ENCODE results near the gene ZNF408. TPM values are rescaled to one million over a fixed set of nuclear protein-coding genes. Genes with fewer than 3 reads are reported as not detected.

The ZNF408 gene
- total and polyA plus RNA-seq, 2 of the 13 experiments (the other 11 are each of a cell fraction or from before 2014, with no cell fraction given) = 11.2 to 12.5 TPM

GRCh38 chr11:46745995-46746394 lies 45.2 kb downstream of the ZNF408 start (continued):
- no peak for TF ChIP-seq GMEB1 (CRISPR knock-in tag; IDR thresholded peaks at IDR 0.05; ENCODE audit: borderline replicate concordance)
- 0 out of 2 replicates have a peak, but pooled peaks have one; percentile 2 for TF ChIP-seq ZC3H13 (CRISPR knock-in tag; IDR thresholded peaks at IDR 0.05)
- TF ChIP-seq POLR2AphosphoS5 (IDR thresholded peaks at IDR 0.05; ENCODE audit: low read depth, low read length) = peak; percentile 54
- no peak for TF ChIP-seq CREB1 (IDR thresholded peaks at IDR 0.05)
- TF ChIP-seq CREB1 (CRISPR knock-in tag; IDR thresholded peaks at IDR 0.05) = 0 out of 2 replicates have a peak, but pooled peaks have one; percentile 12
- no peak for TF ChIP-seq HES4 (CRISPR knock-in tag; IDR thresholded peaks at IDR 0.05; ENCODE audit: borderline replicate concordance)
- no peak for TF ChIP-seq TRIM24 (CRISPR knock-in tag; IDR thresholded peaks at IDR 0.05)
- TF ChIP-seq LCORL (IDR thresholded peaks at IDR 0.05) = no peak
- no peak for TF ChIP-seq LCORL (CRISPR knock-in tag; IDR thresholded peaks at IDR 0.05)
- no peak for TF ChIP-seq ARHGAP35 (CRISPR knock-in tag; IDR thresholded peaks at IDR 0.05; ENCODE audit: borderline replicate concordance)
- peak; percentile 52 for TF ChIP-seq RBFOX2 (IDR thresholded peaks at IDR 0.05; ENCODE audit: low read depth, low read length)
- TF ChIP-seq ZNF230 (CRISPR knock-in tag; IDR thresholded peaks at IDR 0.05) = no peak
- no peak for TF ChIP-seq ZNF546 (CRISPR knock-in tag; conservative IDR thresholded peaks at IDR 0.05)

- in situ Hi-C loops (cut with HindIII; ENCODE audit: extremely low pct_ligation_motif_present, low pct_unique_long_range_greater_than_20kb) = no loop called here
- FAIRE-seq = no peak
- H3K36me3 ChIP-seq (replicated peaks in 1 of 2; ENCODE audit: control insufficient read depth in 1 of 2, insufficient read depth in 2 of 2, low read length in 2 of 2) = peaks cover 25 to 58% of the 10 kb centered on the region in 2 experiments
- TF ChIP-seq XRCC5 (optimal IDR thresholded peaks at IDR 0.05; ENCODE audit: low read length) (no peak), BORCS8-MEF2B (CRISPR knock-in tag; IDR thresholded peaks at IDR 0.05) (no peak), HMG20A (CRISPR knock-in tag; IDR thresholded peaks at IDR 0.05; ENCODE audit: borderline replicate concordance) (no peak), ZNF501 (CRISPR knock-in tag; IDR thresholded peaks at IDR 0.05) (peak; percentile 17; the same call in 1 of the 2 replicates), ZNF788 (CRISPR knock-in tag; IDR thresholded peaks at IDR 0.05; ENCODE audit: borderline replicate concordance) (peak; percentile 31; the same call in 1 of the 2 replicates), SATB2 (CRISPR knock-in tag; IDR thresholded peaks at IDR 0.05) (no peak), MLXIP (CRISPR knock-in tag; IDR thresholded peaks at IDR 0.05; ENCODE audit: borderline replicate concordance) (no peak), MAFG (CRISPR knock-in tag; IDR thresholded peaks at IDR 0.05) (no peak), POGZ (CRISPR knock-in tag; IDR thresholded peaks at IDR 0.05) (no peak), KDM5B (CRISPR knock-in tag; IDR thresholded peaks at IDR 0.05; ENCODE audit: borderline replicate concordance) (0 out of 2 replicates have a peak, but pooled peaks have one; percentile 26)
Observed at GRCh38 chr11:46747150-46747549, 46.3 kb downstream of the ZNF408 start.

More at GRCh38 chr11:46747150-46747549, 46.3 kb downstream of the ZNF408 start:
- H2AFZ ChIP-seq (ENCODE audit: low read length) = no peak overlapping the region
- POLR2A ChIA-PET = interaction anchor here (0.9 to 1.9 kb wide), 3 partner anchors 47 to 80 kb away, joined by 3 to 5 read pairs (median 4); partner anchors contain the start of genes ARHGAP1 and ZNF408
- BruUV-seq (replicated peaks) = no TSS peak
- ATAC-seq = peak; percentile 3
- no peak overlapping the region for H3K4me3 ChIP-seq (replicated peaks in 1 of 3; ENCODE audit: insufficient read depth in 1 of 3, low read depth in 2 of 3, low read length in 3 of 3)
- intact Hi-C loops (cut with micrococcal nuclease; ENCODE audit: unreplicated experiment) = no loop called here
- H3K4me2 ChIP-seq (ENCODE audit: low read depth, low read length) = no peak overlapping the region
- no peaks in the 10 kb centered on the region; the same call in 1 of the 2 replicates for H4K20me1 ChIP-seq (ENCODE audit: insufficient read depth, low read length)
- no peak for DNase-seq (ENCODE audit: low spot score)
- WGBS (ENCODE audit: low lambda C conversion rate) = 98% methylated on average over 6 of the region's 6 CpGs
- H3K9ac ChIP-seq (ENCODE audit: insufficient read depth, low read depth, low read length) = no peak overlapping the region
- no peaks in the 10 kb centered on the region for H3K27me3 ChIP-seq (ENCODE audit: control insufficient read depth in 1 of 2, insufficient read depth in 2 of 2, low read length in 2 of 2)
- no peaks in the 10 kb centered on the region for H3K9me3 ChIP-seq (ENCODE audit: low read length)
- CTCF ChIA-PET (ENCODE audit: low intra/inter-chr PET ratio, low total read pairs) = no interaction called here
- no peaks in the 10 kb centered on the region for H3K79me2 ChIP-seq (ENCODE audit: insufficient read depth, low read length)
- H3K4me1 ChIP-seq (ENCODE audit: insufficient read depth, low read length) = peaks cover 16% of the 10 kb centered on the region
- no peak overlapping the region for H3K27ac ChIP-seq (ENCODE audit: extremely low read length, insufficient read depth, low read length)
